ENCODE data around the gene PROKR2. TPM values are rescaled to one million over a fixed set of nuclear protein-coding genes. Genes with fewer than 3 reads are reported as not detected.

The PROKR2 gene
- total and polyA plus RNA-seq, 2 of the 13 experiments (the other 11 are each of a cell fraction or from before 2014, with no cell fraction given) = not detected

GRCh38 chr20:5362771-5363170 lies 46.0 kb upstream of the PROKR2 start:
- ATAC-seq (peak; percentile 57; the same call in 1 of the 3 replicates), DNase-seq (ENCODE audit: low spot score) (peak; percentile 65), FAIRE-seq (no peak)
- H3K36me3 ChIP-seq (replicated peaks in 1 of 2; ENCODE audit: control insufficient read depth in 1 of 2, insufficient read depth in 2 of 2, low read length in 2 of 2) = no peaks in the 10 kb centered on the region
- no peak overlapping the region for H3K4me2 ChIP-seq (ENCODE audit: low read depth, low read length)
- 0 out of 5 replicates have a peak, but pooled peaks cover 0 to 3% of the 10 kb centered on the region in 2 experiments for H3K27me3 ChIP-seq (ENCODE audit: control insufficient read depth in 1 of 2, insufficient read depth in 2 of 2, low read length in 2 of 2)
- no peaks in the 10 kb centered on the region for H4K20me1 ChIP-seq (ENCODE audit: insufficient read depth, low read length)
- intact Hi-C loops (cut with micrococcal nuclease; ENCODE audit: unreplicated experiment) (no loop called here), in situ Hi-C loops (cut with HindIII; ENCODE audit: extremely low pct_ligation_motif_present, low pct_unique_long_range_greater_than_20kb) (no loop called here)
- H3K9me3 ChIP-seq (ENCODE audit: low read length) = peaks cover 24% of the 10 kb centered on the region
- CTCF ChIA-PET (ENCODE audit: low intra/inter-chr PET ratio, low total read pairs) = no interaction called here
- BruUV-seq (replicated peaks) = no TSS peak
- no peaks in the 10 kb centered on the region for H3K79me2 ChIP-seq (ENCODE audit: insufficient read depth, low read length)
- H2AFZ ChIP-seq (ENCODE audit: low read length) = no peak overlapping the region
- H3K4me1 ChIP-seq (ENCODE audit: insufficient read depth, low read length) = no peaks in the 10 kb centered on the region
- H3K9ac ChIP-seq (ENCODE audit: insufficient read depth, low read depth, low read length) = no peak overlapping the region
- no peak overlapping the region for H3K27ac ChIP-seq (ENCODE audit: extremely low read length, insufficient read depth, low read length)
- POLR2A ChIA-PET = no interaction called here
- H3K4me3 ChIP-seq (replicated peaks in 1 of 3; ENCODE audit: insufficient read depth in 1 of 3, low read depth in 2 of 3, low read length in 3 of 3) = no peak overlapping the region
- WGBS (ENCODE audit: low lambda C conversion rate) = 0% methylated on average over 2 of the region's 2 CpGs
- TF ChIP-seq ZNF652 (CRISPR knock-in tag; IDR thresholded peaks at IDR 0.05; ENCODE audit: borderline replicate concordance, low read depth) (no peak), ZFP62 (CRISPR knock-in tag; IDR thresholded peaks at IDR 0.05) (no peak), ATF5 (CRISPR knock-in tag; IDR thresholded peaks at IDR 0.05; ENCODE audit: low read depth) (no peak), HDAC1 (CRISPR knock-in tag; IDR thresholded peaks at IDR 0.05) (no peak), DNMT1 (CRISPR knock-in tag; IDR thresholded peaks at IDR 0.05) (no peak), ARHGAP35 (CRISPR knock-in tag; IDR thresholded peaks at IDR 0.05; ENCODE audit: borderline replicate concordance) (no peak), HNF4G (IDR thresholded peaks at IDR 0.05; ENCODE audit: borderline replicate concordance, low read depth, low read length) (no peak), HNF4G (CRISPR knock-in tag; IDR thresholded peaks at IDR 0.05; ENCODE audit: borderline replicate concordance, low read depth) (no peak), ZNF354B (CRISPR knock-in tag; IDR thresholded peaks at IDR 0.05) (no peak), RARA (CRISPR knock-in tag; IDR thresholded peaks at IDR 0.05) (peak; percentile 24; the same call in 1 of the 2 replicates), GPN1 (CRISPR knock-in tag; IDR thresholded peaks at IDR 0.05; ENCODE audit: borderline replicate concordance) (no peak), GLMP (CRISPR knock-in tag; IDR thresholded peaks at IDR 0.05; ENCODE audit: borderline replicate concordance) (no peak), XBP1 (CRISPR knock-in tag; IDR thresholded peaks at IDR 0.05) (no peak), ZNF292 (CRISPR knock-in tag; IDR thresholded peaks at IDR 0.05; ENCODE audit: borderline replicate concordance, low read depth) (no peak), ARID3A (IDR thresholded peaks at IDR 0.05; ENCODE audit: low read depth, low read length) (peak; percentile 62; the same call in 1 of the 2 replicates), ARID5B (CRISPR knock-in tag; IDR thresholded peaks at IDR 0.05) (0 out of 2 replicates have a peak, but pooled peaks have one; percentile 47), HNRNPUL1 (IDR thresholded peaks at IDR 0.05; ENCODE audit: low read depth, low read length) (no peak), RELA (CRISPR knock-in tag; IDR thresholded peaks at IDR 0.05) (no peak), ZNF317 (CRISPR knock-in tag; IDR thresholded peaks at IDR 0.05) (no peak), RXRA (CRISPR knock-in tag; IDR thresholded peaks at IDR 0.05) (no peak)
